Sigmoid colon (tissue), 7 donors: ENCODE data around the gene CFP. TPM values are rescaled to one million over a fixed set of nuclear protein-coding genes. Genes with fewer than 3 reads are reported as not detected.

Experiments
- DNase-seq: peaks from one replicate; pipeline ENCODE4 v3.0.0-alpha.2; 2019
- H3K27ac ChIP-seq, 4 donors: fragments of 200-600 bp; sonication (generic); one replicate each; pipeline ENCODE4 v1.5.1; 2016 to 2019; ENCODE audit warnings: mild to moderate bottlenecking in 1 of 4
- H3K27me3 ChIP-seq, 3 donors: fragments of 200-600 bp; sonication (generic); one replicate each; pipeline ENCODE4 v1.5.1; 2019; ENCODE audit warnings: mild to moderate bottlenecking in 1 of 3
- H3K36me3 ChIP-seq, 4 donors: fragments of 200-600 bp; sonication (generic); one replicate each; pipeline ENCODE4 v1.5.1; 2016 to 2019
- H3K4me1 ChIP-seq, 4 donors: fragments of 200-600 bp; sonication (generic); one replicate each; pipeline ENCODE4 v1.5.1; 2017 to 2019
- H3K4me3 ChIP-seq, 4 donors: fragments of 200-600 bp; sonication (generic); one replicate each; pipeline ENCODE4 v1.5.1; 2017 to 2019; ENCODE audit warnings: mild to moderate bottlenecking in 2 of 4, moderate library complexity in 1 of 4
- H3K9me3 ChIP-seq, 4 donors: fragments of 200-600 bp in 3 of 4; sonication (generic) in 3 of 4; one replicate each; pipeline versions ENCODE4 v1.5.1 to v1.6.1; 2013 to 2019
- EP300 ChIP-seq, 4 donors: sonication (generic); formaldehyde crosslinking; IDR thresholded peaks; one replicate each; pipeline ENCODE4 v1.6.1; 2017; ENCODE audit warnings: antibody characterized with exemption in 4 of 4
- POLR2A ChIP-seq, 2 donors: fragments of 450-650 bp; IDR thresholded peaks; one replicate each; pipeline ENCODE4 v1.6.1; 2016; ENCODE audit warnings: antibody characterized with exemption in 2 of 2, mild to moderate bottlenecking in 2 of 2, moderate library complexity in 2 of 2
- POLR2AphosphoS5 ChIP-seq, 4 donors: sonication (generic); formaldehyde crosslinking; IDR thresholded peaks; one replicate each; pipeline ENCODE4 v1.6.1; 2017; ENCODE audit warnings: antibody characterized with exemption in 4 of 4
- WGBS, 2 donors: extraction: QIAGEN DNeasy Blood & Tissue Kit; methylation state at CpG; one replicate each; pipeline ENCODE4 v1.1.7; 2013; 5-methylcytosine and 5-hydroxymethylcytosine counted together
- intact Hi-C: fragments of 100-400 bp; cut with DNase I; formaldehyde crosslinking; loops from one replicate; pipeline ENCODE4 v1.15.1; 2023
- polyA plus RNA-seq, 3 donors: library from polyadenylated mRNA; stranded (reverse); fragments of 200-250 nt; gene quantifications; one replicate each; pipeline ENCODE4 v1.2.3, GENCODE V29; 2013
- total RNA-seq, 4 donors: library from RNA; depleted of rRNA; stranded (reverse); fragments of >200 nt; gene quantifications; one replicate each; pipeline ENCODE4 v1.1.0, GENCODE V29; 2016
- TF ChIP-seq, protein P1 (sequence below), 4 experiments: fragments of 450-650 bp in 3 of 4; fragments of 200-600 bp in 1 of 4; IDR thresholded peaks; one replicate each; pipeline ENCODE4 v1.5.1; 2016 to 2019; ENCODE audit warnings: antibody characterized with exemption in 4 of 4, mild to moderate bottlenecking in 3 of 4, moderate library complexity in 2 of 4
- donor health status: healthy with polysubstance abuse.
- donor health status: Bipolar disorder and iron deficiency.
- donor health status: healthy.

CFP gene
- total and polyA plus RNA-seq, 7 donors, result 3.0 to 14.3 (median 7.0) TPM

DNA sequence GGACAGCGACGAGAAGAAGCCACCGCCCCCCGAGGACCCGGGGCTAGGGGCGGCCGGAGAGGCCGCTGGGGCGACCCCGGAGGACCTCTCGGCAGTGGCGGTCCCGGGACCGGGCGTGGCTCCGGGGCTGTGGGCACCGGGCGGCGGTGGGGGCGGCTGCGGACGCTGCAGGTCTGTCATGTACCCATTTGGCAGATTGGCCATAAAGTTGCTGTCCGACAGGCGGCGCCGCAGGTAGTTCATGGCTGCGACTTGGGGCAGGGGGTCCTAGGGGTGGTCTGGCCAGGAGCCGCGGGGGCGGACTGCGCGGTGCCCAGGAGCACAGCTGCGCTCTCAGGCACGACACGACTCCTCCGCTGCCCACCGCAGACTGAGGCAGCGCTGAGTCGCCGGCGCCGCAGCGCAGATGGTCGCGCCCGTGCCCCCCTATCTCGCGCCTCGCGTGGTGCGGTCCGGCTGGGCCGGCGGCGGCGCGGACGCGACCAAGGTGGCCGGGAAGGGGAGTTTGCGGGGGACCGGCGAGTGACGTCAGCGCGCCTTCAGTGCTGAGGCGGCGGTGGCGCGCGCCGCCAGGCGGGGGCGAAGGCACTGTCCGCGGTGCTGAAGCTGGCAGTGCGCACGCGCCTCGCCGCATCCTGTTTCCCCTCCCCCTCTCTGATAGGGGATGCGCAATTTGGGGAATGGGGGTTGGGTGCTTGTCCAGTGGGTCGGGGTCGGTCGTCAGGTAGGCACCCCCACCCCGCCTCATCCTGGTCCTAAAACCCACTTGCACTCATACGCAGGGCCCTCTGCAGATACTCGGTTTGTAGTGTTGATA, 10.0 kb downstream of the CFP start, which contains the start of gene SYN1:
Gene SYN1 (minus strand): TSS at position 372 of the 817 bp plus-strand sequence. CDS start 129 bp downstream, at position 243.
- Histone ChIP-seq H3K27ac (no peak within 1 kb of the TSS), H3K36me3 (no peaks in the 10 kb centered on the region)
- WGBS, 2 donors, result 2 to 5% methylated on average over 88 of the region's 88 CpGs

DNA sequence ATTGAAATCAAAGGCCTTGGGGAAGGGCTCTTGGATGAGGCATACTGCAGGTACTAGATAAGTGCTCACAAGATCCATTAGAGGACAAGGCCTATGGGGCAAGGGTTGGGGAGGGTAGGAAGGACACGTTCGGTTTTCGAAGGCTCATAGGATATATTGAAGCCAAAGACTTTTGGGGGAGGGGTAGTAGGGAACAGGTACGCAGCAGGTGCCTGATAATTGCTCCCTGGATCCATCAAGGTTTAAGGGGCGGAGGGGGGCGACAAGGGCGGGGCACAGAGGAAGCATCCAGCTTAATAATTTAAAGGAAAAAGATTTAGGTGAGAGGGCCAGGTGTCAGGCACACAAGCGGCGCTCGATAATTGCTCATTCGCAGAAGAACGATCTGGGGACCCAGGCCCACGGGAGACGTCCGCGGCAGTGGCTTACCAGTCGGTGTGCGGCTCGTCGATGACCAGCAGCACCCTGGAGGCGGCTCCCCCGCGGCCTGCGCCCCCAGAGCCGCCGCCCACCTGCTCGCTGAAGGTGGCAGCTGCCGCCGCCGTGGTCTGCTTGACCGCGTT, 10.7 kb downstream of the CFP start:
- Histone ChIP-seq H3K27ac (no peak overlapping the region), H3K4me1 (peaks cover 0 to 5% (median 0%) of the 10 kb centered on the region in 4 donors), H3K27me3 (peaks cover 0 to 10% (median 0%) of the 10 kb centered on the region in 3 donors), H3K36me3 (no peaks in the 10 kb centered on the region), H3K4me3 (peak overlapping the region in 1 of 4 donors; percentile 40), H3K9me3 (no peaks in the 10 kb centered on the region)
- DNase-seq, result no peak
- 32 to 40% methylated on average over 32 of the region's 32 CpGs for WGBS, 2 donors
- no peak for TF ChIP-seq EP300 (IDR thresholded peaks at IDR 0.05)
- TF ChIP-seq POLR2A (IDR thresholded peaks at IDR 0.05), result no peak
- TF ChIP-seq, protein P1, sequence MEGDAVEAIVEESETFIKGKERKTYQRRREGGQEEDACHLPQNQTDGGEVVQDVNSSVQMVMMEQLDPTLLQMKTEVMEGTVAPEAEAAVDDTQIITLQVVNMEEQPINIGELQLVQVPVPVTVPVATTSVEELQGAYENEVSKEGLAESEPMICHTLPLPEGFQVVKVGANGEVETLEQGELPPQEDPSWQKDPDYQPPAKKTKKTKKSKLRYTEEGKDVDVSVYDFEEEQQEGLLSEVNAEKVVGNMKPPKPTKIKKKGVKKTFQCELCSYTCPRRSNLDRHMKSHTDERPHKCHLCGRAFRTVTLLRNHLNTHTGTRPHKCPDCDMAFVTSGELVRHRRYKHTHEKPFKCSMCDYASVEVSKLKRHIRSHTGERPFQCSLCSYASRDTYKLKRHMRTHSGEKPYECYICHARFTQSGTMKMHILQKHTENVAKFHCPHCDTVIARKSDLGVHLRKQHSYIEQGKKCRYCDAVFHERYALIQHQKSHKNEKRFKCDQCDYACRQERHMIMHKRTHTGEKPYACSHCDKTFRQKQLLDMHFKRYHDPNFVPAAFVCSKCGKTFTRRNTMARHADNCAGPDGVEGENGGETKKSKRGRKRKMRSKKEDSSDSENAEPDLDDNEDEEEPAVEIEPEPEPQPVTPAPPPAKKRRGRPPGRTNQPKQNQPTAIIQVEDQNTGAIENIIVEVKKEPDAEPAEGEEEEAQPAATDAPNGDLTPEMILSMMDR (IDR thresholded peaks at IDR 0.05), result no peak
- no peak for TF ChIP-seq POLR2AphosphoS5 (IDR thresholded peaks at IDR 0.05)
- intact Hi-C loops, result no loop called here

More for the DNA sequence above, 10.0 kb downstream of the CFP start, which contains the start of gene SYN1:
- Histone ChIP-seq H3K27me3 (peaks cover 0 to 10% (median 0%) of the 10 kb centered on the region in 3 donors), H3K9me3 (no peaks in the 10 kb centered on the region), H3K4me3 (peak within 1 kb of the TSS in 3 of 4 donors; percentile 16 to 40 (median 35)), H3K4me1 (peaks cover 0 to 5% (median 0%) of the 10 kb centered on the region in 4 donors)
- TF ChIP-seq POLR2AphosphoS5 (IDR thresholded peaks at IDR 0.05) (no peak), EP300 (IDR thresholded peaks at IDR 0.05) (no peak), POLR2A (IDR thresholded peaks at IDR 0.05) (no peak)
- TF ChIP-seq, protein P1 (IDR thresholded peaks at IDR 0.05), result no peak
- peak; percentile 86 for DNase-seq
- intact Hi-C loops, result loop anchor here (2.0 kb wide), 1 partner anchor 59 kb away; the partner anchor contains the start of gene ARAF

DNA sequence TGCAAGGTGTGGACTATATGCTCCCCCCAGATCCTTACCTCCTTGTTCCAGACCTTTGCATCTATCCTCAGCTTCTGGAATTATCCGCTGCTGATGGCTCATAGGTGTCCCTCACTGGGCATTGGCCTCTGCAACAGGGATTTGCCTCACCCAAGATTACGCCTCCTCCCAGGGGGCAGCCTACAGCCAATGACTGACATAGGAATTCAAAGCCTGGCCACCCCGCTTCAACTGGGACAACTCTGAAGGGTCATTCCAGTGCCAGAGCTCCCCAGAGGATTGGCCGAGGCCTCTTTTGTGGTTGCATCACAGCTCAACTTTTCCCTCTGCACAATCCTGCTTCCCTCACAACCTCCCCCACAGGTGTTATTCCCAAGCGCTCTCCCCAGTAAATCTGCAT, 15.1 kb downstream of the CFP start:
- no peaks in the 10 kb centered on the region for H3K9me3 ChIP-seq
- WGBS, 2 donors, result 69 to 94% methylated on average over 5 of the region's 5 CpGs
- intact Hi-C loops, result no loop called here
- no peak overlapping the region for H3K27ac ChIP-seq
- TF ChIP-seq EP300 (IDR thresholded peaks at IDR 0.05) (no peak), POLR2A (IDR thresholded peaks at IDR 0.05) (no peak)
- no peak overlapping the region for H3K4me3 ChIP-seq
- DNase-seq, result no peak
- H3K4me1 ChIP-seq, result peaks cover 0 to 4% (median 0%) of the 10 kb centered on the region in 4 donors
- peaks cover 0 to 3% (median 0%) of the 10 kb centered on the region in 3 donors for H3K27me3 ChIP-seq
- H3K36me3 ChIP-seq, result no peaks in the 10 kb centered on the region

DNA sequence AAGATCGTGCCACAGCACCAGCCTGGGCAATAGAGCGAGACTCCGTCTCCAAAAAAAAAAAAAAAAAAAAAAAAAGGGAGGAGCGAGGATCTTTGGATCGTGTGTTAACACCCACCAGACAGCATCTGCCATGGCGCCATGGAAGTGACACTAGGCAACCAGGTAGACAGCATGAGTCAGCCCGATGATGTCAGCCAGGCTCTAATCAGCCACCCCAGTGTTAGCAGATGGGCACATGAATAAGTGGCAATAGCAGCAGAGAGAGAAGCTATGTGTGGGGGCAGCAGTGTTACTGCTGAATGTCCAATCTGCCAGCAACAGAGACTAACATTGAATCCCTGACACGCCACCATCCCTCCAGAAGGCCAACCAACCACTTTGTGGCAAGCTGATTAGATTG, 16.6 kb downstream of the CFP start:
- H3K27ac ChIP-seq, result no peak overlapping the region
- 92 to 94% methylated on average over 8 of the region's 8 CpGs for WGBS, 2 donors
- H3K27me3 ChIP-seq, result no peaks in the 10 kb centered on the region
- intact Hi-C loops, result no loop called here
- H3K36me3 ChIP-seq, result no peaks in the 10 kb centered on the region
- TF ChIP-seq POLR2A (IDR thresholded peaks at IDR 0.05), result no peak
- no peak for TF ChIP-seq POLR2AphosphoS5 (IDR thresholded peaks at IDR 0.05)
- TF ChIP-seq, protein P1 (IDR thresholded peaks at IDR 0.05), result no peak
- TF ChIP-seq EP300 (IDR thresholded peaks at IDR 0.05), result no peak
- DNase-seq, result no peak
- no peak overlapping the region for H3K4me3 ChIP-seq
- no peaks in the 10 kb centered on the region for H3K9me3 ChIP-seq
- H3K4me1 ChIP-seq, result no peaks in the 10 kb centered on the region

DNA sequence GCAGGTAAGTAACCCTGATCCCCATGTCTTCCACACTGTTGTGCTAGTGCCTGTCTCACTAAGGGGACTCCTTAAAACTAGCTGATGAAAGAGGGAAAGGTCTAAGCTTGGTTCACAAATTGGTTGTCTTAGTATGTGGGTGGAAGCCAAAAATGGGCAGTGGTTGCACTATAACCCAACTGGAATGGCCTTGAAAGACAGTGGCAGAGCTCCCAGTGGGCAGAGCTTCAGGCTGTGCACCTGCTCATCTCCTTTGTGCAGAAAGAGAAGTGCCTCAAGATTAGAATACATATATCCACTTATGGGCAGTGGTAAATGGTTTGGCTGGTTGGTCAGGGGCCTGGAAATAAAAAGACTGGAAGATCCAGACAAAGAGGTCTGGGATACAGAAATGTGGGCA, 17.3 kb downstream of the CFP start:
- intact Hi-C loops, result no loop called here
- Histone ChIP-seq H3K36me3 (no peaks in the 10 kb centered on the region), H3K27me3 (no peaks in the 10 kb centered on the region), H3K4me1 (no peaks in the 10 kb centered on the region), H3K27ac (no peak overlapping the region), H3K4me3 (no peak overlapping the region), H3K9me3 (no peaks in the 10 kb centered on the region)
- no peak for DNase-seq
- no peak for TF ChIP-seq EP300 (IDR thresholded peaks at IDR 0.05)
- no peak for TF ChIP-seq POLR2AphosphoS5 (IDR thresholded peaks at IDR 0.05)
- no peak for TF ChIP-seq POLR2A (IDR thresholded peaks at IDR 0.05)
- TF ChIP-seq, protein P1 (IDR thresholded peaks at IDR 0.05), result no peak
